Measurements from ENCODE around the gene PDE4DIP. TPM values are rescaled to one million over a fixed set of nuclear protein-coding genes. Genes with fewer than 3 reads are reported as not detected.
"Not testable (repeated sequence)": the region's sequence is repeated elsewhere in the genome, so short reads cannot be mapped to it uniquely, and the experiment has no call there.

Gene PDE4DIP
- total RNA-seq, 1 donor from 2014 or later, result 134 TPM

GRCh38 chr1:148921047-148921446 lies 76.8 kb downstream of the PDE4DIP start:
- DNase-seq, result not testable (repeated sequence)

DNA sequence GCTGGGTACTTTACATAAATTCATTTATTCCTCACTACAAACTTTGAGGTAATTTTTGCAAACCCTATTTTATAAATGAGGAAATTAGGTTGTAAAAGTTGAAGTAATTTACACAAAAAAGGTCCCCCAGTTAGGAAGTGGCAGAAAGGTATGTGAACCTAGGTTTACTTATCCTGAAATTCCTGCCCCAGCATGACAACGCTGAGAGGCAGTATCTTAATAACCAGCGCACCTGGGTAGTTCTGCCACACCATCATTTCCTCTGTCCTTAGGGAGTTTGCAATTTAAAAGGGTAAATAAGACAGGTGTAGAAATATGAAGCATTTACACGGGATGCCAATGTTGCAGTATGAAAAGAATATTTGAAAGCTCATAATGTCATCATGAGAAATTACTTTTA lies 79.6 kb downstream of the PDE4DIP start:
- not testable (repeated sequence) for DNase-seq

DNA sequence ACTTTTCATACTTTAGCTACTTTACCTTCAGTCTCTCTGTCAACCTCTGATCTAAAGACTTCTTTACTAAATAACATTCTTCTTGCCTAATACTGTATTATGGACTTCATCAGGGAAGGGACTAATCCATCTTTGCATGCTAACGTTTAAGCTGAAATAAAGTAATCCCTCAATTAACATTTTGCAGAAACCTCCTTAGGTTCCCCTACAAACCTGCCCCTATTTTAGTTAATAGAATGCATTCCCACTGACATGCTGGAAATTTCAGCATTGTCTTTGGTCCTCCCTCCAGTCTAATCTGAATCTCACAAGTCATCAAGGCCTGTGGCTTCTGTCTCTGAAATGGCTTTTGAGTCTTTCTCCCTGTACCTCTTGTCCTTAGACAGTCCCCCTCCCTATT lies 83.4 kb downstream of the PDE4DIP start:
- DNase-seq, result not testable (repeated sequence)

DNA sequence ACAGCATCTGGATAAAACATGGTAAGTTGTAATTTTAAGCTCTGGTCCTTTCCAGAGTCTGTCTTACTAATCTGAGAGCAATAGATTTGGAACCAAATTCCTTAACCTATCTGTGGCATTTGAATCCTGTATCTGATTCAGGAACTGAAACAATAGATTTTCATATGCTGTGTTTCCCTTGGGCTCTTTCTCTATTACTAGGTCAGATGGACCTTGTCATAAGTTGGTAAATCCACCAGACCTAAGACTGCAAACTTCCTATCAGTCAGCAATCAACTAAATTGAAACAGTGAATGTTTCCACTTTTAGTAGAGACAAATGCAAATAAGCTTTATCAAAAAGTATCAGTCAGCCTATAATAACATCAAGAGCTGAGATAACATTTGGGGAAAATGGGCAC lies 85.0 kb downstream of the PDE4DIP start:
- DNase-seq, result not testable (repeated sequence)

DNA sequence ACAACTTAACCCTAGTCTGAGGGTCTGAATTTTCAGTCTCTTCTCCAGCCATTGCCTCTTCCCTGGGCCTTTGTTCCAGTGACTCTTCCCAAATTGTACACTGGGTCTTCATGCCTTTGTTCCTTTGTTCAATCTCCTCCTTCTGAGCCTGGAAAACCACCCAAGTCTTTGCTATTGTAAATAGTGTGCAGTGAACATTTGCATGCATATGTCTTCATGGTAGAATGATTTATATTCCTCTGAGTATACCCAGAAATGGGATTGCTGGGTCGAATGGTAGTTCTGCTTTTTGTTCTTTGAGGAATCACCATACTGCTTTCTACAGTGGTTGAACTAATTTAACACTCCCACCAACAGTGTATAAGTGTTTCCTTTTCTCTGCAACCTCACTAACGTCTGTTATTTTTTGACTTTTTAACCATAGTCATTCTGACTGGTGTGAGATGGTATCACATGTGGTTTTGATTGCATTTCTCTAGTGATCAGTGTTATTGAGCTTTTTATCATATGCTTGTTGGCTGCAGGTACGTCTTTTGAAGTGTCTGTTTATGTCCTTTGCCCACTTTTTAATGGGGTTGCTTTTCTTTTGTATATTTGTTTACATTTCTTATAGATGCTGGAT lies 91.3 kb downstream of the PDE4DIP start:
- not testable (repeated sequence) for DNase-seq

DNA sequence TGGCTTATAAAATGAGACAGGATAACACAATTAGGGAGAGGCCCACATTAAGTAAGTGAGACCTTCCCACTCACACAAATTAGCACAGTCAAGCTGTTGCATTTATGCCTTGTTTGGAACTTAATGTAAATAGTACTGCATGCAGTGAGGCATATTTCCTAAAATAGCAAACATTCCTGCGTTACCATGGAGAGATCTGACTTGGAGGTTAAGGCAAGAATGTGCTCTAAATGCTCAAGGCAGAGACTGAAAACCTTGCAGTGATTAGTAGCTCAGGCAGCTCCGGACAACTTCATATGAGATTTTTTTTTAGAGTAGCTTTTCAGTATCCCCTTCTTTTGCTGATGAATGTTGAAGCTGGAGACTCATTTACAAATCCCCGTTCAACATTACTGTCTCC lies 98.7 kb downstream of the PDE4DIP start:
- not testable (repeated sequence) for DNase-seq

DNA sequence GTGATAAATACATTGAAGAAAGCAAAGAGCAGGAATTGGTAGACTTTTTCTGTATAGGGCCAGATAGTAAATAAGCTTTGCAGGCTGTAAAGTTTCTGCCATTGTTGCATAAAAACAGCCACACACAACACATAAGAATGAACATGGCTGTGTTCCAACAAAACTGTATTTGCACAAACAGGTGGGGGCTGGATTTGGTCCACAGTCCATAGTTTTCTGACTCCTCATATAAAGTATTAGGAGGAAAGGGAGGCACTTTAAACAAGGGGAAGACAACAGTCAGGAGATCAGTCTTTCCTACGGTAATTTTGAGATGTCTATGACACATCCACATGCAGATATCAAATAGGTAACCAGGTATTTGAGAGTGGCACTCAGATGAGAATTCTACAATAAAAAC lies 100.9 kb downstream of the PDE4DIP start:
- not testable (repeated sequence) for DNase-seq

DNA sequence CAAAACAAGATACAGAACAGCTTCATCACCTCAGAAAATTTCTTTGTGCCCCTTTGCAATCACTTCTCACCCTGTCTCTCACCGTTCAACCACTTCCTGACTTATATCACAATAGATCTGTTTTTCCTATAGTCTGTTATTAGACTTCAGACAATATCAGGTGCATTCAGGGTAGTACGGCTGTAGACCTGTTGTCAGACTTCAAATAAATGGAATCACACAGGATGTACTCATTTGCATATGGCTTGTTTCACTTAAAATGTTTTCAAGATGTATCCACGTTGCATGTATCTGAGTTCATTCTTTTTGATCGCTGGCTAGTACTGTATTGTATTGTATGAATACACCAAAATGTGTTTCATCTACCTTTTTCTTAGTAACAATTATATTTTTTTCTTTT lies 104.5 kb downstream of the PDE4DIP start:
- DNase-seq, result not testable (repeated sequence)

DNA sequence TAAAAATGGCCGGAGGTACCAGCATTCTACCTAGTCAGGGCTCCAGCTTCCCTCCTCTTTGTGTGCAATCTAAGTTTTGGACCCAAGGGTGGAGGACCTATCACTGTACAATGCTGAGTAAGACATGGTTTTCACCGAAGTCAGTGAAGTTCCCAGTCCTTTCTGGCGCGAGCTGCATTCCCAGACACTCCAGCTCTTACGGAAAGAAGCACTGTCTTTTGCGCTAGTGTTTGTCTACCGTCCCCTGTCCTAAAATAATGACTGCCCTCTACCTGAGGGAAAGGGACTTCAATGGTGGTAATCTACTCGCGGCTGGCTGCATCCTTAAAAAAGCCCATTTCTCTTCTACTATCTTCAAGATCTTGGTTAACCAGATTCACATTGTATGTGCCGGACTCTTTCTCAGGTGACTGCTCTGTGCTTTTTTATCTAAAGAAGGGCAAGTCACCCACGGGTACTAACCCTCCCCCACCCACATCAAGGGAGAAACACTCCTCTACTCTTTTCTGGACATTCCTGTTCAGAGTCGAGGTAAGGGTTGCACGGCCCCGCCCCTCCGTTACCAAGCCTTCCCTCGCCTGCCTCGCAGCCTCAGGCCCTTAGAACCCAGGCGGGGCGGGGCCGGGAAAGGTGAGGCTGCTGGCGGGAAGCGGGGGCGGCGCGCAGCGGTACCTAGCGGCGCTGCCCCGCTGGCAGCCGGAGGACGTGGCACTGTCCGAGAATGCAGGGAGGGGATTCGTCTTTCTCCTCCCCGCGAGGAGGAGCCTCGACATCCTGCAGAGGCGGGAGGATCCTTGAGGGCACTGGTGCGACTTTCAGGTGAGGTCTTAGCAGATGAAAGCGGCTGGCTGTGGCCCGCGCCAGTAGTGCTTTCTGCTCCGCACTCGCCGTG lies 107.4 kb downstream of the PDE4DIP start:
- DNase-seq, result peak; percentile 32

DNA sequence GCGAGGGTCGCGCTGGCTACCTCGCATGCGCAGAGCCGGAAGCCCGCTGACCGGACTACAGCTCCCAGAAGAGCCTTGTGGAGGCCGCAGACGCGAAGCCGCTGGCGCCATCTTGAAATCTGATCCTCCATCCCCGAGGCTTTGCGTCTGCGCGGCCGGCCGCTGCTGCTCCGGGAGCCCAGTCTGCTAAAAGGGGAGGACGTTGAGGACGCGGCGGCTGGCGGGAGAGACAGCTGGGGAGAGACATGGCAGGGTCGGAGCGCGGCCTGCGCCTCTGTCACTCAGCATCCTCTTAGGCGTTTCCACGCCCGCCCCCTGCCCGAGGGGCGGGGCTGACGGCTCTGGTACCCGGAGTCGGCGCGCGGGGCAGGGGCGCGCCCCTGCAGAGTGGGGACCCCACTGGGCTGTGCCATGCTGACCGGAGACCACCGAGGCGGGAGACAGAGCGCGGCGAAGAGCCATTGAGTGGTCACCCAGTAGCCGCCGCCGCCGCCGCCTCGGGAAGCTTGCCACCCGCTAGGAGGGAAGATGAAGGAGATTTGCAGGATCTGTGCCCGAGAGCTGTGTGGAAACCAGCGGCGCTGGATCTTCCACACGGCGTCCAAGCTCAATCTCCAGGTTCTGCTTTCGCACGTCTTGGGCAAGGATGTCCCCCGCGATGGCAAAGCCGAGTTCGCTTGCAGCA lies 108.2 kb downstream of the PDE4DIP start:
- DNase-seq, result not testable (repeated sequence)

DNA sequence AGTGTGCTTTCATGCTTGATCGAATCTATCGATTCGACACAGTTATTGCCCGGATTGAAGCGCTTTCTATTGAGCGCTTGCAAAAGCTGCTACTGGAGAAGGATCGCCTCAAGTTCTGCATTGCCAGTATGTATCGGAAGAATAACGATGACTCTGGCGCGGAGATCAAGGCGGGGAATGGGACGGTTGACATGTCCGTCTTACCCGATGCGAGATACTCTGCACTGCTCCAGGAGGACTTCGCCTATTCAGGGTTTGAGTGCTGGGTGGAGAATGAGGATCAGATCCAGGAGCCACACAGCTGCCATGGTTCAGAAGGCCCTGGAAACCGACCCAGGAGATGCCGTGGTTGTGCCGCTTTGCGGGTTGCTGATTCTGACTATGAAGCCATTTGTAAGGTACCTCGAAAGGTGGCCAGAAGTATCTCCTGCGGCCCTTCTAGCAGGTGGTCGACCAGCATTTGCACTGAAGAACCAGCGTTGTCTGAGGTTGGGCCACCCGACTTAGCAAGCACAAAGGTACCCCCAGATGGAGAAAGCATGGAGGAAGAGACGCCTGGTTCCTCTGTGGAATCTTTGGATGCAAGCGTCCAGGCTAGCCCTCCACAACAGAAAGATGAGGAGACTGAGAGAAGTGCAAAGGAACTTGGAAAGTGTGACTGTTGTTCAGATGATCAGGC lies 108.8 kb downstream of the PDE4DIP start:
- not testable (repeated sequence) for DNase-seq

- not testable (repeated sequence) for DNase-seq
Observed at GRCh38 chr1:148953730-148954129, 109.5 kb downstream of the PDE4DIP start.

GRCh38 chr1:148958343-148958742 lies 114.1 kb downstream of the PDE4DIP start:
- DNase-seq, result not testable (repeated sequence)

DNA sequence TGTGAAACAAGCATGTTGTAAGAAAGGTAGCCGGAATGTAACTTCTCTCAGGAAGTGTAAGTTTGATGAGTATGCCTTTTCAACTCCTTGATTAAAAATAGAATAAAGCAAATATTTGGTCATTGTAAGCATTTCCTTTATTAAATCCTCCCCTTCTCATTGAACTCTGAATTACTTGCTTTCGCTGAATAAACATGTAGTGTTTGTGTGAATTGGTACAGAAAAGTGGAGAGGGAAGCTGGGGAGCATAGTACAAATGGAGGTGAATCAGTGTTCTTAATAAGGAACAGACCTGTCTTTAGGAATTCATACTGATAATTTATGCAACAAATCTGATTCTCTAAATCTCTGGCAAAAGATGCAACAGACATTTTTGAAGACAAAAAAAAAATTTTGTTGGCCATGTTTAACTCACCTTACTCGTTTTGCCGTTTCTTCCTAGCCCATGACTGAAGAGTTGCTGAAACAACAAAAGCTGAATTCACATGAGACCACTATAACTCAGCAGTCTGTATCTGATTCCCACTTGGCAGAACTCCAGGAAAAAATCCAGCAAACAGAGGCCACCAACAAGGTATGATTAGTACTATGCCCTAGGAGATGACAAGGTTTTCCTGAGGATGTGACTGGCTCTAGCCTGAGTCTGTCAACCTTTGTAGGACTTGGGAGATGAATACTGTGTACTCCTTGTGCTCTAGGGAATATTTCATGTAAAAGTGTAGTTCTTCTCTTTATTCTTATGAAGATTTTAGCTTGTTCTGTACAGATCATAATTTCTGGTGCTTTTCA lies 116.2 kb downstream of the PDE4DIP start:
- not testable (repeated sequence) for DNase-seq

GRCh38 chr1:148962127-148962857 lies 118.1 kb downstream of the PDE4DIP start:
- DNase-seq, result not testable (repeated sequence)

GRCh38 chr1:148966084-148966483 lies 121.9 kb downstream of the PDE4DIP start:
- not testable (repeated sequence) for DNase-seq

DNA sequence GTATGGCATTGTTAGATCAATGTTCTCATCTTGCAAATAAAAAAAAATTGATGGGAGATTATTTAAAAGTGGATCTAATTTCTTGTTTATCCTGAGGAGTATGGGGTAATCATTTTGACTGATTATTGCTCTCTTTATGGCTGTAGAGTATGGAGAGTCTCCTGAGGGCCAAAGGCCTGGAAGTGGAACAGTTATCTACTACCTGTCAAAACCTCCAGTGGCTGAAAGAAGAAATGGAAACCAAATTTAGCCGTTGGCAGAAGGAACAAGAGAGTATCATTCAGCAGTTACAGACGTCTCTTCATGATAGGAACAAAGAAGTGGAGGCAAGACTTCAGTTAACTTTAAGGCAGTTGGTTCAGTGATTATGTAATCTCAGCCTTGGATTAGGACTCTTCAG lies 123.4 kb downstream of the PDE4DIP start:
- DNase-seq, result not testable (repeated sequence)

GRCh38 chr1:148968682-148969081 lies 124.5 kb downstream of the PDE4DIP start:
- DNase-seq, result not testable (repeated sequence)

DNA sequence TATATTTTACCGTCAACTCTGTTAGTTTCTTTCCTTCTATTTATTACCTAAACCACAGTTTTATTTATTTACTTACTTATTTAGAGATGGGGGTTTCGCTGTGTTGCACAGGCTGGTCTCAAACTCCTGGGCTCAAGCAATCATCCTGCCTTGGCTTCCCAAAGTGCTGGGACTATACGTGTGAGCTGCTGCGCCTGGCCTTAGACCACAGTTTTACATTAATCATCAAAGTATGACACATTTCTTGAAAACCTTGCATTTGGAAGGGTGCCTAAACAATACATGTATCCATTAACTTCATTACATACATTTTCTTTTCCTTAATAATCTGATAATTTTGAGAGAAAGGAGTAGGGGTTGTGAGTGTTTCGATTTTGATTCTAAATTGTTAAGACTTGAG lies 124.9 kb downstream of the PDE4DIP start:
- DNase-seq, result not testable (repeated sequence)

DNA sequence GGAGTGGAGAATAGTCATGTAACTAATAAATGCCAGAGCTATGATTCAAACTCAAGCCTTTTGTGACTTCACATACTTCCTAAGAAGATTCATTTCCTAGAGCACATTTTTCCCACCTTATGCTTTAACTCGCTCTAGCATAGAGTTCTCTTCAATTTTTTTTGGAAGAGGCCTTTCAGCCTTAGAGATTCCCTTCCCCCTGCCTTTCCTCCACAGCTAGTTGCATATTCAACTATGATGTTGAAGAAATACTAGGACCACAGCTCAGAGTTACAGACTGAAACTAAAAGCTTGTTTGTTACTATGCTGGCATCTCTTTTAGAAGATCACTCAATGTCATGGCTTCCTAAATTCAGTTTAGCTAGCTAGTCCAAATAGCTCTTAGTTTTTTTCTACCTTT lies 131.2 kb downstream of the PDE4DIP start:
- DNase-seq, result not testable (repeated sequence)
